ENCODE measurements around the gene EGFR. TPM values are rescaled to one million over a fixed set of nuclear protein-coding genes. Genes with fewer than 3 reads are reported as not detected.
A peak's percentile ranks its signal among the peaks of the same experiment; 100 is the strongest.

The EGFR gene
- total RNA-seq, 2 donors from 2014 or later = 57.8 to 63.4 TPM

DNA sequence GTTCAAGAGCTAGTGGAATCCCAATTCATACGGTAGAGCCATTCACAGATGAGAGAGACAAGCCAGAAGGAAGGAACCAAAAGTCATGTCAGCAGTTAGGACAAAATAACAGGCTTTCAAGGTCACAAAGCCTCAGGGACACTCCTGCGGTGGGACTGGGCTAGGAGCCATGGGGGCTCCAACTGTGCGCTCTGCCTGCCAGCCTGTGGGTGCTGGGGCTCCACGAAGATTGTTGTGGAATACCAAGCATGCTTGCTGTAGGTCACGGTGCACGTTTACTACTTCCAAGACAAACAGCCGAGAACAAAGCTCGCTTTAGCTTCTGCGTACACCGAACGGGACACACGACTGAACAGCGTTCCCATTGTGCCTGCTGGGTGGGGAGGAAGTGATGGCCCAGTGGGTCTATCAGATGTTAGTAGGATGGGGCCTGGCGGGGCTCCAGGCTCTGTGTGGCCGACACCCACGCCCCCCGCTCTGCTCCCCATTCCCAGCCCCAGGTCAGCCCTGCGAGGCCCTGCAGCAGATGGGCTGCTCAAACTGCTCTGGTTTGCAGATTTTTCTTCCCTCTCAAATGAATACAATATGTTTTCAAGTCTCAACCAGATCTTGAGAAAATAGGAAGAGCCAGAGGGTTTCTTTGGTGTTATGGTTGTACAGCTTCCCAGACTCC lies 158.9 kb downstream of the EGFR start:
- H3K4me1 ChIP-seq = peaks cover 4% of the 10 kb centered on the region
- no peaks in the 10 kb centered on the region for H3K9me3 ChIP-seq
- H3K27me3 ChIP-seq = no peaks in the 10 kb centered on the region
- intact Hi-C loops (cut with DNase I) = no loop called here
- TF ChIP-seq, protein P1, sequence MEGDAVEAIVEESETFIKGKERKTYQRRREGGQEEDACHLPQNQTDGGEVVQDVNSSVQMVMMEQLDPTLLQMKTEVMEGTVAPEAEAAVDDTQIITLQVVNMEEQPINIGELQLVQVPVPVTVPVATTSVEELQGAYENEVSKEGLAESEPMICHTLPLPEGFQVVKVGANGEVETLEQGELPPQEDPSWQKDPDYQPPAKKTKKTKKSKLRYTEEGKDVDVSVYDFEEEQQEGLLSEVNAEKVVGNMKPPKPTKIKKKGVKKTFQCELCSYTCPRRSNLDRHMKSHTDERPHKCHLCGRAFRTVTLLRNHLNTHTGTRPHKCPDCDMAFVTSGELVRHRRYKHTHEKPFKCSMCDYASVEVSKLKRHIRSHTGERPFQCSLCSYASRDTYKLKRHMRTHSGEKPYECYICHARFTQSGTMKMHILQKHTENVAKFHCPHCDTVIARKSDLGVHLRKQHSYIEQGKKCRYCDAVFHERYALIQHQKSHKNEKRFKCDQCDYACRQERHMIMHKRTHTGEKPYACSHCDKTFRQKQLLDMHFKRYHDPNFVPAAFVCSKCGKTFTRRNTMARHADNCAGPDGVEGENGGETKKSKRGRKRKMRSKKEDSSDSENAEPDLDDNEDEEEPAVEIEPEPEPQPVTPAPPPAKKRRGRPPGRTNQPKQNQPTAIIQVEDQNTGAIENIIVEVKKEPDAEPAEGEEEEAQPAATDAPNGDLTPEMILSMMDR (IDR thresholded peaks at IDR 0.05) = no peak
- peak overlapping the region; percentile 3 for H3K27ac ChIP-seq
- no peak overlapping the region for H3K4me3 ChIP-seq
- no peak for DNase-seq
- H3K36me3 ChIP-seq = no peaks in the 10 kb centered on the region
- H3K9ac ChIP-seq (ENCODE audit: low read depth in 2 of 2, low read length in 2 of 2) = peak overlapping the region in 1 of 2 donors; percentile 52

DNA sequence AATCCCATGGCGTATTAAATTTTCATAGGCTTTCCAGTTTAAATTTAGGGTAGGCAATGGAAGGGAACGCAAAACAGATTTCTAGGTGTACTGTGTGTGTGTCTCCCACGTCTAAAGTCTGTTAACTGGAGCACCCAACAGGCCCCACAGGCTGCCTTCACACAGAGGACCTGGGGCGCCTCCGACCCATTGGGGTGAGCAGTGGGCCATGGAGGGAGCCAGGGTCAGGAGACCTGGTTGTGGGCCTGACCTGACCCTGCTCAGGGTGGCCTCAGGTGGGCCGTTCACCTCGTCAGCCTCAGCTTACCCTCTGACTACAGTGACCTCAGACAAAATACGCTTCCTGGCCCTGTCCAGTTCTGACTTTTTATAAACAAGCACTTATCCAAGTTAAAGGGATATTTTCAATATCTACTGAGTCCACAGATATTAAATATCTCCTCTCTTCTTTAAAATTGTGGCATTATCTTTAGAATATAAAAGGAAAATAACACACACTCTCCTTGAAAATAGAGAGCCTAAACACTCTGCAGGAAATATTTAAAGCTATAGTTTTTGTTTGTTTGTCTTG lies 159.6 kb downstream of the EGFR start:
- intact Hi-C loops (cut with DNase I) = no loop called here
- Histone ChIP-seq H3K36me3 (no peaks in the 10 kb centered on the region), H3K9ac (ENCODE audit: low read depth in 2 of 2, low read length in 2 of 2) (peak overlapping the region in 1 of 2 donors; percentile 52)

DNA sequence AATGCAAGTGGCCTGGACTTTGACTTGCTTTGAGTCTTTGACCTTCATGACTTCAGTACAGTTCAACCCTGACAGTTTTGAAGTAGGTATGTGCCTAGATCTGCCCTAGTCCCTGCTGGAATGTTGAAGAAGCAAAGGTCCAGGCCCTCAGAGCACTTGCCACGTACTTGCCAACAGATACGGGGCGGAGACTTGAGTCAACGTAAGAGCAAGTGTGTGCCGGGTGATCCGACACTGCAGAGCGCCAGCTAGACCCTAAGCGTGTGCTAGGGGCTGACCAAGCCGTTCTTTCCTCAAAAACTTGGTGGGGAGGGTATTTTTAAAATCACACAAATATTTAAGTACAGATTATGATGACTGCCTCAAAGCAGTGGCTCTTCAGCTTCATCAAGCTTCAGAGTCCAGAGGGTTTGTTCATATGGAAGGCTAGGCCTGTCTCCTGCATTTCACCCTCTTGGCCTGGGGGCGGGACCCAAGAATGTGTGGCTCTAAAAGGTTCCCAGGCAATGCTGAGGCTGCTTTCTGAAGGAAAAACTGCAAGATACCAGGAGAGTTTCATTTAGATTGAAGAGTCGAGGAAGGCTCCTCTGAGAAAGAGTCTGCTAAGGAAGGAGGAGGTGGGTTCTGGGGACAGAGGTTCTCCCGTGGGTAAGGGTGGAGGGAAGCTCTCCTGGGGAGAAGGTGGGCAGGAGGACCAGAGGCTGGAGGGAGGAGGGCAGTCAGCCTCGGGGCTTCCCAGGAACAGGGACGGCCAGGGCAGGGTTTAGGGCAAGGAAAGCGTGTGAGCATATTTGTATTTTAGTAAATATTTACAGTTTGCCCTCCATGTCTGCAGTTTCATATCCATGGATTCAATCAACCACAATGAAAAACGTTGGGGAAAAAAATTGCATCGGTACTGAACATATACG lies 160.3 kb downstream of the EGFR start:
- no peaks in the 10 kb centered on the region for H3K27me3 ChIP-seq
- H3K27ac ChIP-seq = no peak overlapping the region
- no peaks in the 10 kb centered on the region for H3K36me3 ChIP-seq
- H3K9ac ChIP-seq (ENCODE audit: low read depth in 2 of 2, low read length in 2 of 2) = no peak overlapping the region
- TF ChIP-seq, protein P1 (IDR thresholded peaks at IDR 0.05) = no peak
- no peak for DNase-seq
- peaks cover 4% of the 10 kb centered on the region for H3K4me1 ChIP-seq
- no peak overlapping the region for H3K4me3 ChIP-seq
- no peaks in the 10 kb centered on the region for H3K9me3 ChIP-seq
- intact Hi-C loops (cut with DNase I) = no loop called here

More for the DNA sequence above, 159.6 kb downstream of the EGFR start:
- Histone ChIP-seq H3K4me3 (no peak overlapping the region), H3K4me1 (peaks cover 4% of the 10 kb centered on the region), H3K27ac (no peak overlapping the region), H3K9me3 (no peaks in the 10 kb centered on the region), H3K27me3 (no peaks in the 10 kb centered on the region)
- DNase-seq = no peak
- TF ChIP-seq, protein P1 (IDR thresholded peaks at IDR 0.05) = no peak

DNA sequence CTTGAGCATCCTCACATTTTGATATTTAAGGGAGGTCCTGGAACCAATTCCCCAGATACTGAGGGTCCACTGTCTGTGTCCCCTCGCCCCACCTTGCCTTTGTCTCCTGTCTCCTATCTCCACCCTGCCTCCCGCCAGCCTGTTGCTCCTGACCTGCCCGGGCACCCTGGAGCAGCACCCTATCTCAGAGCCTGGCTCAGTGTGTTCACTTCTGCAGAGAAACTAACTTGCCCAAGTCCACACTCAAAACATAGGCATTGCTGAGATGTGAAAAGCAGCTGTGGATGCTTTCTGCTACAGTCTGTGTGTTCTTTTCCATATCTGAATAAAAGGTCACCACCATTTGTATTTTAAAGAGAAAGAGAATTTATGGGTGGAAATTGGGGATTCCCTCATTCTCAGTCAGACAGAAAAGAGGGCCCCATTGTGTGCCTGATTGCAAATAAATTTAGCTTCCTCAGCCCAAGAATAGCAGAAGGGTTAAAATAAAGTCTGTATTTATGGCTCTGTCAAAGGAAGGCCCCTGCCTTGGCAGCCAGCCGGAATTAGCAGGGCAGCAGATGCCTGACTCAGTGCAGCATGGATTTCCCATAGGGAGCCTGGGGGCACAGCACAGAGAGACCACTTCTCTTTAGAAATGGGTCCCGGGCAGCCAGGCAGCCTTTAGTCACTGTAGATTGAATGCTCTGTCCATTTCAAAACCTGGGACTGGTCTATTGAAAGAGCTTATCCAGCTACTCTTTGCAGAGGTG lies 161.3 kb downstream of the EGFR start:
- Histone ChIP-seq H3K27me3 (no peaks in the 10 kb centered on the region), H3K4me1 (peaks cover 4% of the 10 kb centered on the region), H3K36me3 (no peaks in the 10 kb centered on the region), H3K4me3 (no peak overlapping the region), H3K9ac (ENCODE audit: low read depth in 2 of 2, low read length in 2 of 2) (no peak overlapping the region), H3K9me3 (no peaks in the 10 kb centered on the region), H3K27ac (no peak overlapping the region)
- intact Hi-C loops (cut with DNase I) = no loop called here
- no peak for DNase-seq
- TF ChIP-seq, protein P1 (IDR thresholded peaks at IDR 0.05) = no peak
